H9 (cell line): Measurements from ENCODE around the gene TSPYL1. TPM values are rescaled to one million over a fixed set of nuclear protein-coding genes. Genes with fewer than 3 reads are reported as not detected.

Experiments
- DNase-seq: peaks from one replicate; pipeline ENCODE4 v3.0.0-alpha.2; 2017
- H2AFZ ChIP-seq: one replicate; pipeline ENCODE4 v1.6.1; 2013; ENCODE audit warnings: mild to moderate bottlenecking, low read length, control low read depth, moderate library complexity
- H2AK5ac ChIP-seq: 2 replicates; pipeline ENCODE4 v1.6.1; 2013; ENCODE audit warnings: low read length, control low read depth, mixed read lengths; ENCODE audit not compliant: insufficient read length
- H2BK120ac ChIP-seq: one replicate; pipeline ENCODE4 v1.6.1; 2013; ENCODE audit warnings: low read depth, mild to moderate bottlenecking, low read length, control low read depth, inconsistent platforms; ENCODE audit not compliant: poor library complexity, severe bottlenecking
- H2BK12ac ChIP-seq: 2 replicates; pipeline ENCODE4 v1.6.1; 2013; ENCODE audit warnings: low read length, control low read depth, mixed read lengths, low read depth; ENCODE audit not compliant: insufficient read length
- H2BK15ac ChIP-seq: 2 replicates; pipeline ENCODE4 v1.6.1; 2013; ENCODE audit warnings: low read depth, low read length, control low read depth
- H2BK20ac ChIP-seq: one replicate; pipeline ENCODE4 v1.6.1; 2013; ENCODE audit warnings: low read depth, mild to moderate bottlenecking, low read length, control low read depth, inconsistent platforms; ENCODE audit not compliant: poor library complexity, severe bottlenecking
- H2BK5ac ChIP-seq: 2 replicates; pipeline ENCODE4 v1.6.1; 2013; ENCODE audit warnings: low read length, control low read depth, mixed read lengths; ENCODE audit not compliant: insufficient read length
- H3K14ac ChIP-seq: 2 replicates; pipeline ENCODE4 v1.6.1; 2013; ENCODE audit warnings: low read length, control low read depth; ENCODE audit not compliant: insufficient read depth
- H3K18ac ChIP-seq: 2 replicates; pipeline ENCODE4 v1.6.1; 2013; ENCODE audit warnings: low read depth, mild to moderate bottlenecking, mixed read lengths, low read length, control low read depth; ENCODE audit not compliant: insufficient read length
- H3K23ac ChIP-seq: 2 replicates; pipeline ENCODE4 v1.6.1; 2013; ENCODE audit warnings: low read length, control low read depth, mixed read lengths, low read depth; ENCODE audit not compliant: insufficient read length
- H3K23me2 ChIP-seq: 2 replicates; pipeline ENCODE4 v1.6.1; 2013; ENCODE audit warnings: low read depth, mild to moderate bottlenecking, mixed read lengths, low read length, control low read depth; ENCODE audit not compliant: insufficient read length, poor library complexity, severe bottlenecking
- H3K27ac ChIP-seq: 2 replicates; pipeline ENCODE4 v1.5.1; 2013; ENCODE audit warnings: low read length, control low read depth, mixed read lengths, low read depth; ENCODE audit not compliant: insufficient read length
- H3K27me3 ChIP-seq: 2 replicates; pipeline ENCODE4 v1.6.1; 2013; ENCODE audit warnings: low read length, control low read depth, inconsistent platforms; ENCODE audit not compliant: insufficient read depth
- H3K4ac ChIP-seq: 2 replicates; pipeline ENCODE4 v1.6.1; 2013; ENCODE audit warnings: low read depth, mild to moderate bottlenecking, control low read depth, inconsistent platforms, low read length, moderate library complexity
- H3K4me1 ChIP-seq: 2 replicates; pipeline ENCODE4 v1.6.1; 2013; ENCODE audit warnings: low read length, control low read depth, inconsistent platforms; ENCODE audit not compliant: insufficient read depth
- H3K4me2 ChIP-seq: 2 replicates; pipeline ENCODE4 v1.6.1; 2013; ENCODE audit warnings: low read length, control low read depth, mixed read lengths; ENCODE audit not compliant: insufficient read length, insufficient read depth
- H3K56ac ChIP-seq: 2 replicates; pipeline ENCODE4 v1.6.1; 2013; ENCODE audit warnings: low read depth, mild to moderate bottlenecking, mixed read lengths, low read length, control low read depth; ENCODE audit not compliant: insufficient read length
- H3K79me1 ChIP-seq: 2 replicates; pipeline ENCODE4 v1.6.1; 2013; ENCODE audit warnings: low read depth, mild to moderate bottlenecking, moderate library complexity, low read length, control low read depth, inconsistent platforms; ENCODE audit not compliant: insufficient read depth, poor library complexity, severe bottlenecking
- H3K79me2 ChIP-seq: 2 replicates; pipeline ENCODE4 v1.6.1; 2013; ENCODE audit warnings: low read length, control low read depth, inconsistent platforms; ENCODE audit not compliant: insufficient read depth
- H3K9ac ChIP-seq: 2 replicates; pipeline ENCODE4 v1.6.1; 2013; ENCODE audit warnings: low read length, control low read depth, mixed read lengths; ENCODE audit not compliant: insufficient read length; ENCODE audit errors: extremely low read depth
- H3K9me3 ChIP-seq: one replicate; pipeline ENCODE4 v1.6.1; 2013; ENCODE audit warnings: low read depth, low read length, inconsistent platforms; ENCODE audit not compliant: control insufficient read depth
- H3T11ph ChIP-seq: one replicate; pipeline ENCODE4 v1.6.1; 2013; ENCODE audit warnings: mild to moderate bottlenecking, low read length, control low read depth, inconsistent platforms
- H4K20me1 ChIP-seq: one replicate; pipeline ENCODE4 v1.6.1; 2013; ENCODE audit not compliant: control insufficient read depth, insufficient read length, insufficient read depth
- H4K5ac ChIP-seq: 2 replicates; pipeline ENCODE4 v1.6.1; 2013; ENCODE audit warnings: low read depth, mild to moderate bottlenecking, mixed read lengths, low read length, control low read depth; ENCODE audit not compliant: insufficient read length
- H4K8ac ChIP-seq: replicated peaks from 2 replicates; pipeline ENCODE4 v1.6.1; 2013; ENCODE audit warnings: low read length, control low read depth, mixed read lengths, low read depth; ENCODE audit not compliant: insufficient read length
- H4K91ac ChIP-seq: 2 replicates; pipeline ENCODE4 v1.6.1; 2013; ENCODE audit warnings: low read depth, mild to moderate bottlenecking, moderate library complexity, mixed read lengths, low read length, control low read depth; ENCODE audit not compliant: insufficient read length
- H3K27ac Mint-ChIP-seq, 3 experiments: 2 replicates in 2 of 3; 3 replicates in 1 of 3; pipeline ENCODE4 v1.8.0; 2020 to 2021; ENCODE audit warnings: mixed read lengths in 3 of 3, mild to moderate bottlenecking in 1 of 3, moderate library complexity in 1 of 3
- H3K27me3 Mint-ChIP-seq: 2 replicates; pipeline ENCODE4 v1.8.0; 2021; ENCODE audit warnings: low read depth, mild to moderate bottlenecking, moderate library complexity, mixed read lengths
- H3K36me3 Mint-ChIP-seq, 3 experiments: 2 replicates in 2 of 3; 3 replicates in 1 of 3; pipeline ENCODE4 v1.8.0; 2020 to 2021; ENCODE audit warnings: low read depth in 3 of 3, mixed read lengths in 3 of 3; ENCODE audit not compliant: insufficient read depth in 1 of 3
- H3K4me1 Mint-ChIP-seq, 2 experiments: 2 replicates each; pipeline ENCODE4 v1.8.0; 2020; ENCODE audit warnings: mixed read lengths in 2 of 2
- H3K4me3 Mint-ChIP-seq, 2 experiments: 2 replicates in 1 of 2; 3 replicates in 1 of 2; pipeline ENCODE4 v1.8.0; 2020 to 2021; ENCODE audit warnings: mild to moderate bottlenecking in 2 of 2, mixed read lengths in 2 of 2, moderate library complexity in 1 of 2
- H3K9me3 Mint-ChIP-seq, 2 experiments: 2 replicates in 1 of 2; 3 replicates in 1 of 2; pipeline ENCODE4 v1.8.0; 2020; ENCODE audit warnings: mild to moderate bottlenecking in 2 of 2, mixed read lengths in 2 of 2, moderate library complexity in 1 of 2
- total RNA-seq: library from RNA; stranded (reverse); gene quantifications from 2 replicates; pipeline ENCODE4 v1.2.1, GENCODE V29; 2021
- TF ChIP-seq, protein P1 (sequence below): fragments of 200-600 bp; sonication (generic); conservative IDR thresholded peaks from 3 replicates; pipeline ENCODE4 v1.8.0; 2021; ENCODE audit warnings: antibody characterized with exemption, mild to moderate bottlenecking

The TSPYL1 gene
- total RNA-seq, 1 experiment from 2014 or later, result 75.3 TPM

DNA sequence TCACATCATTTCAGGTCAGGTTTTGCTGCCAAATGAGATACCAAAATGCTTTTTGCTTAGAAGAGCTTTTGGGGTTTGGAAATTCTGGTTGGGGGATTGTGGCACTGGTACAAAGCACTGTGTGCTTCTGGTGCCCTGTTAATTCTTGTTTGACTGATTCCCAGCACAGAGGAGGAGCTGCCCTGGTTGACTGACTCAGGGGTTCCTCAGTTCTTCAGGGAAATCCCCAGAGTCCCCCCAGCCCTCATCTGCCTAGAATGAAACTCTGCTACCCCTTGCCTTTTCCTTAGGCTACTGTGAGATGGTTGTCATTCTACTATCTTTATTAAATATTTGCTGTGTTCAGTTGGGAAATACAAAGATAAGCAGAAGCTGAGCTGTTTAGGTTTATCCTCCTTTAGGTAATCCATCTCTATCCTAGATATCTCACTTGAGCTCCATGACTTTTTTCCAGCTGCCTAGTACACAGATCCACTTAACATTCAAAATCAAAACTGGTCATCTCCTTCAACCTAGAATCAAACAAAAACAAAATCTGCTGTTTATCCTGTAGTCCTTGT is 24.9 kb upstream of the TSPYL1 start:
- H3K9me3 Mint-ChIP-seq, result no peaks in the 10 kb centered on the region; a peak in 1 of 5 replicates
- Histone ChIP-seq H2BK20ac (no peak overlapping the region), H3K9ac (no peak overlapping the region), H3T11ph (no peak overlapping the region), H2AK5ac (no peak overlapping the region), H2BK5ac (no peak overlapping the region), H3K4me1 (no peaks in the 10 kb centered on the region), H3K14ac (no peak overlapping the region), H3K79me1 (no peaks in the 10 kb centered on the region), H3K23me2 (no peaks in the 10 kb centered on the region), H4K5ac (no peak overlapping the region), H2BK15ac (no peak overlapping the region), H3K27me3 (no peaks in the 10 kb centered on the region), H3K27ac (no peak overlapping the region), H4K20me1 (no peaks in the 10 kb centered on the region), H2AFZ (no peak overlapping the region), H3K9me3 (no peaks in the 10 kb centered on the region), H3K56ac (no peak overlapping the region), H3K18ac (no peak overlapping the region), H4K91ac (no peak overlapping the region), H4K8ac (no peak overlapping the region), H3K4me2 (no peak overlapping the region), H3K4ac (no peak overlapping the region), H3K23ac (no peak overlapping the region), H3K79me2 (no peaks in the 10 kb centered on the region), H2BK12ac (no peak overlapping the region), H2BK120ac (no peak overlapping the region)
- no peaks in the 10 kb centered on the region for H3K27me3 Mint-ChIP-seq
- peak overlapping the region in 1 of 3 experiments; percentile 72; a peak in 1 of 7 replicates for H3K27ac Mint-ChIP-seq
- H3K36me3 Mint-ChIP-seq, result no peaks in the 10 kb centered on the region; a peak in 1 of 7 replicates
- no peaks in the 10 kb centered on the region for H3K4me1 Mint-ChIP-seq
- TF ChIP-seq, protein P1, sequence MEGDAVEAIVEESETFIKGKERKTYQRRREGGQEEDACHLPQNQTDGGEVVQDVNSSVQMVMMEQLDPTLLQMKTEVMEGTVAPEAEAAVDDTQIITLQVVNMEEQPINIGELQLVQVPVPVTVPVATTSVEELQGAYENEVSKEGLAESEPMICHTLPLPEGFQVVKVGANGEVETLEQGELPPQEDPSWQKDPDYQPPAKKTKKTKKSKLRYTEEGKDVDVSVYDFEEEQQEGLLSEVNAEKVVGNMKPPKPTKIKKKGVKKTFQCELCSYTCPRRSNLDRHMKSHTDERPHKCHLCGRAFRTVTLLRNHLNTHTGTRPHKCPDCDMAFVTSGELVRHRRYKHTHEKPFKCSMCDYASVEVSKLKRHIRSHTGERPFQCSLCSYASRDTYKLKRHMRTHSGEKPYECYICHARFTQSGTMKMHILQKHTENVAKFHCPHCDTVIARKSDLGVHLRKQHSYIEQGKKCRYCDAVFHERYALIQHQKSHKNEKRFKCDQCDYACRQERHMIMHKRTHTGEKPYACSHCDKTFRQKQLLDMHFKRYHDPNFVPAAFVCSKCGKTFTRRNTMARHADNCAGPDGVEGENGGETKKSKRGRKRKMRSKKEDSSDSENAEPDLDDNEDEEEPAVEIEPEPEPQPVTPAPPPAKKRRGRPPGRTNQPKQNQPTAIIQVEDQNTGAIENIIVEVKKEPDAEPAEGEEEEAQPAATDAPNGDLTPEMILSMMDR, result no peak
- no peak overlapping the region for H3K4me3 Mint-ChIP-seq
- DNase-seq, result no peak
